Midbrain (tissue), 1 donor: ENCODE results near the gene RPS2.

Experiments
- DNase-seq: peaks from one replicate; lab custom pipeline; 2025; lab: John Stamatoyannopoulos, UW

The RPS2 gene

GRCh38 chr16:1998852-1999801, 34.5 kb upstream of the RPS2 start:
- DNase-seq: no peak

DNA sequence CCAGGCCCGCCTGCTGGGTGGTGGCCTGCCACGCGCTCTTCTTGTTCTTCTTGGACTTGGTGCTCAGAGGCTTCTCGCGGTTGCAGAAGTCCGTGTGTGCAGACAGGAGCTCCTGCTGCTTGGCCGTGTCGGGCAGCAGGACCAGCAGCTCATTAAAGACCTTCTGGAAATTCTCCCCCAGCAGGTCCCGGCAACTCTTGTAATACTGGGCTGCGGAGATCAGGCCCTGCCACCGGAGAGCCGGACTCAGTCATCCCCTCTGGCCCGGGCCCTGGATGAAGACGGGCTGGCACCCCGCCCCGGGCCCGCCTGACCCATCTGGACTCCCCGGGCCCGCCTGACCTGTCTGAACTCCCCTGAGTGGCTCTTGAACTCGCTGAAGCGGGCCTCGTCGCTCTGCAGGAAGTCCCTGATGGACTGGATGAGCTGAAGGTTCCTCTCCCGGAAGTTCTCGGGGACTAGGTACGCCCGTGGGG, 33.8 kb upstream of the RPS2 start:
- DNase-seq: no peak

DNA sequence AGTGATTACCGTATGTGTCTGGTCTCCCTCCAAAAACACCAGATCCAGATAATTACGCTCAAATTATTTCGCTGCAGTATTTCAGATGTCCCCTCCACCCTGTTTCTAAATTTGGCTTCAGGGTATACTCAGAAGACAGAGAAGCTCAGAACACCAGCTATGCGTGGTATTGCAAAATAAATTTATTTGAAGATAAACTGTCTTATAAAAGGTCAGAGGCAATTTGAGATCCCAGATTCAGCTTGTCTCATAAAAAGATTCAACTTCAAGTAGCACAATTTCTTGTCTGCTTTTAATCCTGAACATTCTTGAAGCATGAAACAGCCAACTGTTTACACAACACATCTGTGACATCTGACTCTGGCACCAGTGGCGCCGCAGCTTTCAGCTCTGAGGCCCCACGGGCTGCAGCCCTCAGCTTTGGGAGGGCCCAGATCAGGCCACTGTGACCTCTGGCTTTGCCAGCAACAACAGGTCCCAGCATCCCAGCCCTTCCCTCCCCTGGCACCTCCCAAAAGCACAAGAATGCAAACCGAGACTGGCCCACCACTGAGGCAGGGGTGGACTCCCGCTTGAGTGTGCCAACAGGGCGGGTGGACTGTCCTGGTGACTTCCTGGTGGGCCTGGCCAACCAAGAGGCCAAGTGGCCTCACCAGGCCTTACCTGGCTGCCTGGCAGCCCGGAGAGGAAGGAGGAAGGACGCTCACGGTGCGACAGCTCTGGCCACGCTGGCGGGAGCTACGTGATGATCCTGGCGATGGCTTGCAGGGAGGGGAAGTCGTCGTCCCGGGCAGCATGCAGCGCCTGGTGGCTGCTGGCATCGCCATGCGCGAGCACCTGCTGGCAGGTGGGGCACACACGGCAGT, 33.1 kb upstream of the RPS2 start:
- DNase-seq: no peak

DNA sequence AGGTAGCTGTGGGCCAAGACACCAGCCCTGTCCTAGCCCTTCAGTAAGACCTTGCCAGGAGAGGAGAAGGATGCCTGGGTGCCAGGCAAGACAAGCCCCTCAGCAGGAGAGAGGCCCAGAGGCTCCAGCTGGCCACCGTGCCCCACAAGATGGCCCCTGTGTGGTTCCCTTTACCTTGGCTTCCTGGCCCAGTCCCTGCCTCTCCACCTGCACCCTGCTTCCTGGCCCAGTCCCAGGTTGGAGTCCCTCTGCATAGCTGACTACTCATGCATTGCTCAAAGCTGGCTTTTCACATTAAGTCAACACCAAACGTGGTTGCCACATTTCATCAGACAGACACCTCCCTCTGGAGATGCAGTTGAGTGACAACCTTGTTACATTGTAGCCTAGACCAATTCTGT, 29.1 kb upstream of the RPS2 start:
- no peak for DNase-seq

DNA sequence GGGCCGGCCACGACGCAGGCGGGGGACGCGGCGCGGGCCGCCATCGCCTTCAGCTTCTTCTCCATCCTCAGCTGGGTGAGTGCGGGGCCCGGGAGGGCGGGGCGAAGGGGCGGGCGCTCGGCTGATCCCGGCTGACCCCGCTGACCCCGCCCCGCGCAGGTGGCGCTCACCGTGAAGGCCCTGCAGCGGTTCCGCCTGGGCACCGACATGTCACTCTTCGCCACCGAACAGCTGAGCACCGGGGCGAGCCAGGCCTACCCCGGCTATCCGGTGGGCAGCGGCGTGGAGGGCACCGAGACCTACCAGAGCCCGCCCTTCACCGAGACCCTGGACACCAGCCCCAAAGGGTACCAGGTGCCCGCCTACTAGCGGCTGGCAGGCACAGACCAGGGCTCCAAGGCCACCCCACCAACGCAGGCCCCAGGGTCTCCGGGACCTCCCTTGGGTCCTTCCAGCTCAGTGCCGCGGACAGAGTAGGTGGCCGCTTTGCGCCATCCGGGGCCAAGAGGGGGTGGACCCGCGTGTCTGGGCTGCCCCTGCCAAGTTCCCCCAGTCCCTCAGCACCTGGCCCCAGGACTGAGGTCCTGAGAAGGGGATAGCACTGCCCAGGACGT, 28.2 kb upstream of the RPS2 start:
- DNase-seq: no peak

DNA sequence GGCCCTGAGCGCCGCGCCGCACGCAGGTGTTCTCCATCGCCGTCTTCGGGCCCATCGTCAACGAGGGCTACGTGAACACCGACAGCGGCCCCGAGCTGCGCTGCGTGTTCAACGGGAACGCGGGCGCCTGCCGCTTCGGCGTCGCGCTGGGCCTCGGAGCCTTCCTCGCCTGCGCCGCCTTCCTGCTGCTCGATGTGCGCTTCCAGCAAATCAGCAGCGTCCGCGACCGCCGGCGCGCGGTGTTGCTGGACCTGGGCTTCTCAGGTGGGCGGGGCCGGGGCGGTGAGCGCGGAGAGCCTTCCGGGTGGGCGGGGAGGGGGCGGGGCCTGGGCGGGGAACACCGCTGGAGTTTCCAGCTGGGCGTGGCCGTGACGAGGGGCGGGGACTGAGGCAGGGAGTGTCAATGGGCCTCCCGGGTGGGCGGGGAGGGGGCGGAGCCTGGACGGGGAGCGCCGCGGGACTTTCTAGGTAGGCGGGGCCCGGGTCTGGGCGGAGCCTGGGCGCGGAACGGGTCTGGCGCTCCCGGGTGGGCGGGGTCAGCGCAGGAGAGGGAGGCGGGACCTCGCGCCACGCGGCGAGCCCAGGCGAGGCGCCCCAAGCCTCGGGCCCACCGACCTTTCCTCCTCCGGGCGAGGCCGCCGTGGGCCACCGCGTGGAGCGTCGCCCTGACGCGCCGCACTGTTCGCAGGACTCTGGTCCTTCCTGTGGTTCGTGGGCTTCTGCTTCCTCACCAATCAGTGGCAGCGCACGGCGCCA, 27.5 kb upstream of the RPS2 start:
- peak; percentile 87 for DNase-seq

GRCh38 chr16:1991588-1991947, 26.9 kb upstream of the RPS2 start:
- no peak for DNase-seq

DNA sequence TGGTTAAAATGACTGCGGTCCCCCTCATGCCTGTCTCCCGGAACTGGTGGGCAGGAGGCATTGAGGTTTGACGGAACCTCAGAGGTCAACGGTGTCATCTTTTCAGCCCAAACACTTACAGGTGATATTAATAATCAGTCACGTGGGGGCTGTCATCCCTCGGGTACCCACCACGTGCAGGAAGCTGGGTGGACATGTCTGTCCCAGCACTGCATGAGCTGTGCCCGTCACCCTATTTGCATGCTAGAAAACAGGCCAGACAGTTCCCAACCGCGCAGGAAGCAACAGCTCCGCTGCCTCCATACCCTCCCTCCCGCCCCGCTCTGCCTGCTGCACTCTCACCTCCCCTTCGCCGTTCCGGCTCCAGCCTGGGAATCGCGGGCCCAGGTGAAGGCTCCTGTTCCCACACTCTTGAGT, 26.5 kb upstream of the RPS2 start:
- DNase-seq: no peak

DNA sequence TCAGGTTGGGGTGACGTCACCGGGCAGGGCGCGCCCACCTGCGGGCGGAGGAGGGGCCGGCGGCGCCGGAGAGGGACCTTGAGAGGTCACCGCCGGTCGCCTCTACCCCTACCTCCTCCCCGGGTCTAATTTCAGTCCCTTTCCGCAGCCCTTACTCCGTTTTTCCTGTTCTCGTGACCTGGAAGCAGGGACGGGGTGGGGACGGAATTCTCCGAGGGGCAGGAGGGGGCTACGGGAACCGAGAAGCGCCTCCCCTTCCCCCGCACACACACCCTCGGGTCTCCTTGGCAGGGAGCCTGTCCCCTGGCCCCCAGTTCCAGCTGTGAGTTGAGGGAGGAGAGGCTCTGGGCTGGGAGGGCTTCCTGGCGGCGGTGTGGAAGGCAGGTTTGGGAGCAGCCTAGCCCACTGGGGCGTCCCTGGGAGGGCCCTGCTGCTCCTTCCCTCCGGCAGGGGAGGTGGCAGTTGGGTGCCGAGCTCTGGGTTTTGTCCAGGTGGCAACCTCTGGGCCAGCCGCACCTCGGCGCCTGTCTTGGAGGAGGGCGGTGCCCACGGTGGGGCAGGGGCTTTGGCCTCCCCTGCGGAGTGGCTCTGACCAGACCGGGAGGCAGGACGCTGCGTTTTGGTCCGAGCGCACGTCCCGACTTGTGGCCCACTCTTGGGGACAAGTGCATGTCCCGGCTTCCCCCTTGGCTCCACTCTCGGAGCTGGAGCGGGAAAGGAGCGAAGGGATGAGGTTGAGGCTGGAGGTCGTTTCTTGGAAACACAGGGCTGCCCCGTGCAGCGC, 25.9 kb upstream of the RPS2 start:
- no peak for DNase-seq

DNA sequence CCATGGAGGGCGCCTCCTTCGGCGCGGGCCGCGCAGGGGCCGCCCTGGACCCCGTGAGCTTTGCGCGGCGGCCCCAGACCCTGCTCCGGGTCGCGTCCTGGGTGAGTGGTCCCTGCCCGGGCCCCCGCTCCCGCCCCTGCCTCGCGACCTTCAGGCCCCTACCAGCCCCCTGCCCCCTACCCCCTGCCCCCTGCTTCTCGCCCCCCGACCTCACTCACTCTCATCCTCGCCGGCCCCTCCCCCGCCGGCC, 25.4 kb upstream of the RPS2 start:
- DNase-seq: no peak

DNA sequence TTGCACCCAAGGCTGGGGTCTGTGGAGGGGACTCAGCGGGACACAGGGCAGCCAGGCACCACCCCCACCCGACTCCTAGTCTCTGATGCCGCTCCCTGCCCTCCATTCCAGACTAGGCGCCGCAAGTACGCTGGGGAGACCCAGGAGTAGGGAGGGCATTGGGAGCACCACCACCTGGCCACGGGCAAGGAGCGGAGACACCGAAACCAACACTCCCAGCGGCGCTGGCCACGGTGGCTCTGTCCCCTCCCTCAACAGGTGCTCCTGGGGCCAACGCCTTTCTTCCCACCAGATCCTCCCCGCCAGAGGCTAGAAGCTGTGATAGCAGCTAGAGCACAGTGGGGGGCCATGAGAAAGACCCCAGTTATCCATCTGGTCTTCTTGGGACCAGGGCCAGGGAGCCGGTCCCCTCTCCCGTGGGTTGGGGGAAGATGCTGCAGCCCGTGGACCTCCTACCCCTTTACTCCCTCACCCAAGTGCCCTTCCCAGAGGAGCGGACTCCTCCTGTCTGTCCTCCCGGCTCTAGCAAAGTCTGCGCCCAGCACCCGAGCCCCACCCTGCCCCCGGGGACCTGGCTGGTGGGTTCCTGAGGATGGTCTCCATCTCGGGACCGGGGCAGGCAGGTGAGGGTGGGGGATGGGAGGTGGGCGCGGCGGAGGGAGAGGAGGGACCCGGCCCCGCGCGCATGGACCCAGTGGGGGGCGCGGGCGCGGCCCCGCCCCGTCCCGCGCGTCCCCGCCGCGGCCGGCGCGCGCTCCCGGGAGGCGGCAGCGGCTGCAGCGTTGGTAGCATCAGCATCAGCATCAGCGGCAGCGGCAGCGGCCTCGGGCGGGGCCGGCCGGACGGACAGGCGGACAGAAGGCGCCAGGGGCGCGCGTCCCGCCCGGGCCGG, 24.8 kb upstream of the RPS2 start, which contains the start of gene SYNGR3:
SYNGR3 (plus strand) TSS at position 762 of the 892 bp plus-strand sequence. CDS start 133 bp downstream, outside the sequence.
- DNase-seq: no peak

- no peak for DNase-seq
Observed at GRCh38 chr16:1987198-1987597, 22.6 kb upstream of the RPS2 start.

DNA sequence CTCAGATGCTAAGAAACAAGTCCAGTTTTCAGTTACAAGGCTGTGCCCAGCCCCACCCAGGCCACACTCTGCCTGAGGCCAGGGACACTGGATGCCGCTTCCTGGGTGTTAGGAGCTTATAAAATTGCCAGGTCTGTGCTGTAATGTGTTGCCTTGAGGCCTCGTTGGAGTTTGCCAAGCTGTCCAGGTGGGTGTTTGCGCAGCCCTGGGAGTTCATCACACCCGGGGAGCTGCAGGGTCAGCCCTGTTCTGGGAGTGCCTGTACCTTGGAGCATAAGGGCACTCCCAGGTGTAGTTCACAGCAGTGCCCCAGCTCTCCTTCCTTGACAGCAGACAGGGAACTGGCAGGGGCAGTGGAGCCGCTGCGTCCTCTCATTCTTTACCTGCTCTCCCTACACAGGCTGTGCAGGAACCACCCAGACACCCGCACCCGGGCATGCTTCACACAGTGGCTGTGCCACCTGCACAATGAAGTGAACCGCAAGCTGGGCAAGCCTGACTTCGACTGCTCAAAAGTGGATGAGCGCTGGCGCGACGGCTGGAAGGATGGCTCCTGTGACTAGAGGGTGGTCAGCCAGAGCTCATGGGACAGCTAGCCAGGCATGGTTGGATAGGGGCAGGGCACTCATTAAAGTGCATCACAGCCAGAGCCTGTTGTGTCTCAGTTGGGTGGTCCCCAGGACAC, 21.0 kb upstream of the RPS2 start:
- no peak for DNase-seq

DNA sequence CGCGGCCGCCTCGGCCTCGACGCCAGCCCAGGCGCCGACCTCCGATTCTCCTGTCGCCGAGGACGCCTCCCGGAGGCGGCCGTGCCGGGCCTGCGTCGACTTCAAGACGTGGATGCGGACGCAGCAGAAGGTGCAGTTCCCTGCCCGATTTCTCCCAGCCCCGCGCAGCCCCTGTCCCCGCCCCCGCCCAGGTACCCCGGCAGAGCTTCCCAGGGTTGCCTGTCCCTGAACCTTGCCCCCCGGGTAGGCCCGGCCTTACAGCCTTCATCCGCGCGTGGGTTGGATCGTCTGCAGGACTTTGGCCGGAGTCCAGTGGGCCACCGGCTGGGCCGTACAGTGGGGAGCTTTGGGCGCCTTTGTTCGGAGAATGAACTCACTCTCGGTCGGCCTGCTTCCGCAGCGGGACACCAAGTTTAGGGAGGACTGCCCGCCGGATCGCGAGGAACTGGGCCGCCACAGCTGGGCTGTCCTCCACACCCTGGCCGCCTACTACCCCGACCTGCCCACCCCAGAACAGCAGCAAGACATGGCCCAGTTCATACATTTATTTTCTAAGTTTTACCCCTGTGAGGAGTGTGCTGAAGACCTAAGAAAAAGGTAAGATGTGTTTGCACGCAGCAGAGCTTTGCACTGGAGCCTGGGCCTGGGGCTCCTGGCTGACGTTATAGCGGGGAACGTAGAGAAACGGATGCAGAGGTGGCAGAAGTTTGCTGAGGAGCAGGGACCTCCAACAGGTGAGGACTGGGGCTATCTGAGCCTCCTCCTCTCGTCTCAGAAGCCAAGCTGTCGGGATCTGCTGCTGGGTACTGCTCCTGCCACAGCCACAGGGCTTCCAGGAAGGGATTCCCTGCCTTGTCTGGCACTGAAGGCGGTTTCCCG, 20.0 kb upstream of the RPS2 start:
- DNase-seq: no peak

DNA sequence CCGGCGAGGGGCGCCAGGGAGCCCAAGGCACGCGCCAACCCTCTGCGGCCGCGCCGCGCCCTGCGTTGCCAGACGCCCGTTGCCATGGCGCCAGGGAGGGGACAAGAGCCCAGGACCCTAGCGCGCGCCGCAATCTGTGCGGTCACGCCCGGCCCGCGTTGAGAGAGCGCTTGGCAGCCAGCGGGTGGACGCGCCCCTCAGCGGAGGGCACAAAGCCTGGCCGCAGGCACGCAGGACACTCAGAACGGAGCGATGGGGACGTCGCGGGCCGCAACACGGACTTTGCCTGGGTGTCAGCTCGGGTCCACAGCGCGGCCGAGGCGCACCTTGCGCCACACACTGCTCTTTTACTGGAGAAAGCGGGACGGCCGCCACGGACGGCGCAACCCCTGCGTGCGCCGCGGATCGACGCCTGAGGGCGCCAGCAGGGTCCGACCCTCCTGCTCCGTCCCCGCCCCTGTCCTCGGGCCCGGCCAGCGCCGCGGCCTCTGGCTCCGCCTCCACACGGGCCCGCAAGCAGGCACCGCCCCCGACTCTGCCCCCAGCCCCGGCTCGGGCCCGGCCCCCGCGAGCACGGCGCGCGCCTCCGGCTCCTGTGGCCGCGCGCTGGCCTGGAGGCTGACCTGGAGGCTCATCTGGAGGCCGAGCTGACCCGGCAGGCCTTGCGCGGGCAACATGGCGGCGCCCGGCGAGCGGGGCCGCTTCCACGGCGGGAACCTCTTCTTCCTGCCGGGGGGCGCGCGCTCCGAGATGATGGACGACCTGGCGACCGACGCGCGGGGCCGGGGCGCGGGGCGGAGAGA, 19.1 kb upstream of the RPS2 start, which contains the start of gene GFER:
GFER (plus strand) TSS at position 650 of the 803 bp plus-strand sequence; CDS start at position 676, 26 bp downstream.
- DNase-seq: peak; percentile 89

DNA sequence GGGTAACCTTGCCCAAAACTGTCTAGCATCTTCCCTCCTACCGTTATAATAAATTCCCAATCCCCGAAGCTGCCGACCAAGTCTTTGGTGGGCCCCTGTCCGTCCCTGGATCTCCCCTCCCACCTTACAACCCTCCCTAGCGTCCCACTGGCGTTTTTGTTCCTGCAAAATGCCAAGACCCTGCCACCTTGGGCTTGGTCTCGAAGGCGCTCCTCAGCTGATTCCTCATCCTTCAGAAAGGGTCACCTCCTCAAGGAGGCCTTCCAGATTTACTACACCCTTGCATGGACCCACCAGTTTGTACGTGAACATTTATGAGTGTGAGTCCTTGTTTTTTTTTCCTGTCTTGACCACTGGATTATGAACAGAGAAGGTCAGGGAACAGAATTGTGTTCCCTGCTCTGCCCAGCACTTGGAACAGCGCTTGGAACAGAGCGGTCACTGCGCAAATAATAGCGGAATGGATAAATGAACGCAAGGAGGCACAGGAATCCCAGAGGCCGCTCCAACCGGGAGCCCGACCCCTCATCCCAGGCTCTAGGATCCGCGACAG, 18.4 kb upstream of the RPS2 start:
- DNase-seq: no peak

- no peak for DNase-seq
Observed at GRCh38 chr16:1982013-1982433, 17.4 kb upstream of the RPS2 start.
